ENCODE measurements around the gene KLHDC10. TPM values are rescaled to one million over a fixed set of nuclear protein-coding genes. Genes with fewer than 3 reads are reported as not detected.

KLHDC10 gene
- total and polyA plus RNA-seq, 9 donors: 11.3 to 36.4 (median 26.7) TPM

DNA sequence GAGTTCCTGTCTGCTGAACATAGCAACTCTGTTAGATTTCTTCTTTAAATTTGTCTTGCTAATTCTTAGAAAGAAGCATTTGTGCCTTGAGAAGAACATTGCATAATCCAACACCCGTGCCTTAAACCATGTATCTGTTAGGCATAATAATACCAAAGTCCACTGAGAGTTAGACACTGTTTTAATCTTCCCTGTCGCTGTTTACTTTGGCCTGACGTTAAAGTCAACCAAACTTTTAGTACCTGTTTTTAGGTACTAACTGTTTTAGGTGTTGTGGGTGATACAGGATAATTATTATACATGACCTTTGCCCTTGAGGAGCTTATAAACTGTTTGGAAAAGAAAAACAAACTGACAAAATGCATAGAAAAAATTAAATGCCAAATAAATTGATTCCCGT is 43.6 kb downstream of the KLHDC10 start:
- DNase-seq: no peak
- H3K4me3 ChIP-seq: no peak overlapping the region
- intact Hi-C loops (cut with DNase I): no loop called here
- no peaks in the 10 kb centered on the region for H3K9me3 ChIP-seq
- 84 to 90% (median 88%) methylated on average over 4 of the region's 4 CpGs for WGBS, 3 donors
- no peak for TF ChIP-seq CTCF (IDR thresholded peaks at IDR 0.05)
- TF ChIP-seq POLR2A (IDR thresholded peaks at IDR 0.05): no peak
- no peak for TF ChIP-seq EP300 (IDR thresholded peaks at IDR 0.05)
- H3K36me3 ChIP-seq: no peaks in the 10 kb centered on the region
- no peaks in the 10 kb centered on the region for H3K4me1 ChIP-seq (ENCODE audit: insufficient read depth)
- no peaks in the 10 kb centered on the region for H3K27me3 ChIP-seq
- no peak overlapping the region for H3K27ac ChIP-seq

GRCh38 chr7:130114374-130114773 is 44.0 kb downstream of the KLHDC10 start:
- DNase-seq: no peak

DNA sequence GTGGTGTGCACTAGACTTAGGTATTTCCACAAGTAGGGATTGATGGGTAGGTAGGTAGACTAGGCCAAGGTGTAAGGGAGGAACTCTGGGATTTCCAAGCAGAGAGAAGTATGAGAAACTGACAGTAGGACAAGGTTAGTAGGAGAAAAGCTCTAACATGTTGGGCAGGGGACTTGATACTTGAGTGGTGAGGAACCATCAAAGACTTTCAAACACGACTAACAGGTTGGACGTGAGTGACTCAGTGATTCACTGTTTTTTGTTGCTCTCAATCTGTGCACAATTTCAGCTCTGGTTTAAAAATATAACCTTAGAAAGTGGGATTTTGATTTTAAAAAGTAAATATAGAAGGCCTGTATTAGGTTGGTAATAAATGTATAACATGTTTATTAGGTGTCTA is 44.4 kb downstream of the KLHDC10 start:
- 91 to 96% (median 96%) methylated on average over 2 of the region's 2 CpGs for WGBS, 3 donors
- Histone ChIP-seq H3K27me3 (no peaks in the 10 kb centered on the region), H3K9me3 (no peaks in the 10 kb centered on the region)

More at GRCh38 chr7:130114374-130114773, 44.0 kb downstream of the KLHDC10 start:
- TF ChIP-seq EP300 (IDR thresholded peaks at IDR 0.05) (no peak), POLR2A (IDR thresholded peaks at IDR 0.05) (no peak), CTCF (IDR thresholded peaks at IDR 0.05) (no peak)
- H3K9me3 ChIP-seq: no peaks in the 10 kb centered on the region
- H3K27ac ChIP-seq: no peak overlapping the region
- intact Hi-C loops (cut with DNase I): no loop called here
- no peaks in the 10 kb centered on the region for H3K36me3 ChIP-seq
- no peak overlapping the region for H3K4me3 ChIP-seq
- no peaks in the 10 kb centered on the region for H3K4me1 ChIP-seq (ENCODE audit: insufficient read depth)
- no peaks in the 10 kb centered on the region for H3K27me3 ChIP-seq

GRCh38 chr7:130118294-130118693 is 48.0 kb downstream of the KLHDC10 start:
- Histone ChIP-seq H3K4me1 (ENCODE audit: insufficient read depth) (no peaks in the 10 kb centered on the region), H3K9me3 (no peaks in the 10 kb centered on the region), H3K27me3 (no peaks in the 10 kb centered on the region), H3K4me3 (no peak overlapping the region), H3K27ac (no peak overlapping the region), H3K36me3 (no peaks in the 10 kb centered on the region)
- TF ChIP-seq EP300 (IDR thresholded peaks at IDR 0.05) (no peak), CTCF (IDR thresholded peaks at IDR 0.05) (no peak), POLR2A (IDR thresholded peaks at IDR 0.05) (no peak)
- 78 to 84% (median 79%) methylated on average over 5 of the region's 5 CpGs for WGBS, 3 donors
- intact Hi-C loops (cut with DNase I): no loop called here
- DNase-seq: no peak

More for the DNA sequence above, 44.4 kb downstream of the KLHDC10 start:
- Histone ChIP-seq H3K27ac (no peak overlapping the region), H3K4me1 (ENCODE audit: insufficient read depth) (no peaks in the 10 kb centered on the region), H3K36me3 (no peaks in the 10 kb centered on the region), H3K4me3 (no peak overlapping the region)
- no peak for DNase-seq
- intact Hi-C loops (cut with DNase I): no loop called here
- TF ChIP-seq EP300 (IDR thresholded peaks at IDR 0.05) (no peak), POLR2A (IDR thresholded peaks at IDR 0.05) (no peak), CTCF (IDR thresholded peaks at IDR 0.05) (no peak)

- no peak for DNase-seq
- Histone ChIP-seq H3K27ac (no peak overlapping the region), H3K4me1 (ENCODE audit: insufficient read depth) (no peaks in the 10 kb centered on the region), H3K9me3 (no peaks in the 10 kb centered on the region), H3K27me3 (no peaks in the 10 kb centered on the region), H3K36me3 (no peaks in the 10 kb centered on the region), H3K4me3 (no peak overlapping the region)
- TF ChIP-seq CTCF (IDR thresholded peaks at IDR 0.05) (no peak), EP300 (IDR thresholded peaks at IDR 0.05) (no peak), POLR2A (IDR thresholded peaks at IDR 0.05) (no peak)
- WGBS, 3 donors: 95 to 98% (median 96%) methylated on average over 4 of the region's 4 CpGs
- intact Hi-C loops (cut with DNase I): no loop called here
Observed at GRCh38 chr7:130118801-130119200, 48.5 kb downstream of the KLHDC10 start.
